Right atrium auricular region (tissue), 2 donors: ENCODE measurements around the gene C1QTNF2. TPM values are rescaled to one million over a fixed set of nuclear protein-coding genes. Genes with fewer than 3 reads are reported as not detected.
"Not testable (repeated sequence)": the region's sequence is repeated elsewhere in the genome, so short reads cannot be mapped to it uniquely, and the experiment has no call there.

ENCODE experiments used
- DNase-seq: peaks from one replicate; pipeline ENCODE4 v3.0.0-alpha.2; 2019; ENCODE audit warnings: low spot score
- H3K27ac ChIP-seq, 2 donors: fragments of 200-600 bp; sonication (generic); 1 replicate in 1 of 2; 2 replicates in 1 of 2; pipeline ENCODE4 v1.5.1; 2016 to 2019
- H3K27me3 ChIP-seq, 2 donors: fragments of 200-600 bp; sonication (generic); one replicate each; pipeline versions ENCODE4 v1.5.1 to v1.6.0; 2017 to 2019
- H3K36me3 ChIP-seq: fragments of 200-600 bp; sonication (generic); one replicate; pipeline ENCODE4 v1.5.1; 2016
- H3K4me1 ChIP-seq, 2 donors: fragments of 200-600 bp; sonication (generic); one replicate each; pipeline versions ENCODE4 v1.5.1 to v1.6.0; 2017 to 2019
- H3K4me3 ChIP-seq, 2 donors: fragments of 200-600 bp; sonication (generic); 1 replicate in 1 of 2; 2 replicates in 1 of 2; pipeline ENCODE4 v1.5.1; 2017 to 2019; ENCODE audit warnings: mild to moderate bottlenecking in 1 of 2, moderate library complexity in 1 of 2
- H3K9me3 ChIP-seq, 2 donors: fragments of 200-600 bp; sonication (generic); one replicate each; pipeline ENCODE4 v1.5.1; 2019
- CTCF ChIP-seq, 2 donors: fragments of 200-600 bp; sonication (generic); IDR thresholded peaks; one replicate each; pipeline ENCODE4 v1.5.1; 2019; ENCODE audit warnings: antibody characterized with exemption in 2 of 2
- total RNA-seq, 2 donors: library from RNA; depleted of rRNA; stranded (reverse); fragments of >200 nt; gene quantifications; one replicate each; pipeline ENCODE4 v1.1.0, GENCODE V29; 2016

C1QTNF2 gene
- total RNA-seq, 2 donors from 2014 or later, result 1.5 to 2.2 TPM

GRCh38 chr5:160339406-160340130 lies 30.9 kb downstream of the C1QTNF2 start:
- TF ChIP-seq CTCF (IDR thresholded peaks at IDR 0.05), result no peak
- H3K9me3 ChIP-seq, result no peaks in the 10 kb centered on the region

GRCh38 chr5:160334716-160335115 lies 35.7 kb downstream of the C1QTNF2 start:
- not testable (repeated sequence) for H3K27me3 ChIP-seq, H3K36me3 ChIP-seq, H3K4me1 ChIP-seq, H3K9me3 ChIP-seq, H3K4me3 ChIP-seq, H3K27ac ChIP-seq, DNase-seq

More at GRCh38 chr5:160339406-160340130, 30.9 kb downstream of the C1QTNF2 start:
- Histone ChIP-seq H3K4me1 (no peaks in the 10 kb centered on the region), H3K27ac (no peak overlapping the region), H3K36me3 (no peaks in the 10 kb centered on the region), H3K27me3 (no peaks in the 10 kb centered on the region), H3K4me3 (no peak overlapping the region)
- no peak for DNase-seq

- Histone ChIP-seq H3K27me3 (no peaks in the 10 kb centered on the region), H3K27ac (no peak overlapping the region), H3K9me3 (no peaks in the 10 kb centered on the region), H3K4me1 (no peaks in the 10 kb centered on the region), H3K4me3 (no peak overlapping the region), H3K36me3 (no peaks in the 10 kb centered on the region)
- no peak for DNase-seq
- TF ChIP-seq CTCF (IDR thresholded peaks at IDR 0.05), result no peak
These were observed 36.7 kb downstream of the C1QTNF2 start for GRCh38 chr5:160333721-160334120.

- H3K27me3 ChIP-seq, result no peaks in the 10 kb centered on the region
- DNase-seq, result no peak
These were observed 40.2 kb downstream of the C1QTNF2 start for GRCh38 chr5:160330212-160330611.

GRCh38 chr5:160327818-160328217 lies 42.6 kb downstream of the C1QTNF2 start:
- H3K36me3 ChIP-seq, result no peaks in the 10 kb centered on the region
- no peaks in the 10 kb centered on the region for H3K9me3 ChIP-seq
- H3K4me3 ChIP-seq, result no peak overlapping the region
- no peaks in the 10 kb centered on the region for H3K27me3 ChIP-seq
- no peak for DNase-seq
- no peak for TF ChIP-seq CTCF (IDR thresholded peaks at IDR 0.05)
- H3K27ac ChIP-seq, result no peak overlapping the region
- no peaks in the 10 kb centered on the region for H3K4me1 ChIP-seq

More at GRCh38 chr5:160330212-160330611, 40.2 kb downstream of the C1QTNF2 start:
- H3K4me1 ChIP-seq, result no peaks in the 10 kb centered on the region
- H3K9me3 ChIP-seq, result no peaks in the 10 kb centered on the region
- no peak overlapping the region for H3K27ac ChIP-seq
- no peaks in the 10 kb centered on the region for H3K36me3 ChIP-seq
- no peak overlapping the region for H3K4me3 ChIP-seq
- TF ChIP-seq CTCF (IDR thresholded peaks at IDR 0.05), result no peak

- no peak for TF ChIP-seq CTCF (IDR thresholded peaks at IDR 0.05)
- Histone ChIP-seq H3K4me3 (no peak overlapping the region), H3K27me3 (no peaks in the 10 kb centered on the region)
These were observed 43.4 kb downstream of the C1QTNF2 start for GRCh38 chr5:160326981-160327380.

More at GRCh38 chr5:160326981-160327380, 43.4 kb downstream of the C1QTNF2 start:
- no peaks in the 10 kb centered on the region for H3K9me3 ChIP-seq
- no peak overlapping the region for H3K27ac ChIP-seq
- DNase-seq, result no peak
- no peaks in the 10 kb centered on the region for H3K4me1 ChIP-seq
- H3K36me3 ChIP-seq, result no peaks in the 10 kb centered on the region
